ENCODE measurements around the gene DTL. TPM values are rescaled to one million over a fixed set of nuclear protein-coding genes. Genes with fewer than 3 reads are reported as not detected.

Gene DTL
- total RNA-seq, 1 donor from 2014 or later, result 5.1 TPM

DNA sequence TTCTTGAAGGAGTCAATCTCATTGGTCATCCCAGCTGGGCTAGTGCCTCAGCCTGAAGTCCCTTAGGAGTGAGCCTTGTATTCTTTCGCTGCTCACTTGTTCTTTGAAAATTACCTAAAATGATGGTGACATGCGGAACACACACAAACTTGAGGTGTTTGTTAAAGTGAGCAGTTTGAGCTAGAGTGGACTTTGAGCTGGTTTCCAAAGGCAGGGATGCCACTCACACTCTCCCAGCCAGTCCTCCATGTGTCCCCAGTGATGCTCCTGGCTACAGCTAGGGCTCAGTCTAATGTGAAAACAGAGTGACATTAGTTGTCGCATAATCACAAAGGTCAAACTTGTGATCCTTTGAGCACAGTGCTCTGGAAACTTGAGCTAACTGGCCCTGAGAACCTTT is 84.3 kb downstream of the DTL start:
- Histone ChIP-seq H3K4me3 (ENCODE audit: low read depth, low read length) (no peak overlapping the region), H3K27me3 (ENCODE audit: control insufficient read depth, insufficient read depth, low read length) (no peaks in the 10 kb centered on the region), H3K36me3 (ENCODE audit: control insufficient read depth, insufficient read depth, low read length) (no peaks in the 10 kb centered on the region)
- TF ChIP-seq, protein P1, sequence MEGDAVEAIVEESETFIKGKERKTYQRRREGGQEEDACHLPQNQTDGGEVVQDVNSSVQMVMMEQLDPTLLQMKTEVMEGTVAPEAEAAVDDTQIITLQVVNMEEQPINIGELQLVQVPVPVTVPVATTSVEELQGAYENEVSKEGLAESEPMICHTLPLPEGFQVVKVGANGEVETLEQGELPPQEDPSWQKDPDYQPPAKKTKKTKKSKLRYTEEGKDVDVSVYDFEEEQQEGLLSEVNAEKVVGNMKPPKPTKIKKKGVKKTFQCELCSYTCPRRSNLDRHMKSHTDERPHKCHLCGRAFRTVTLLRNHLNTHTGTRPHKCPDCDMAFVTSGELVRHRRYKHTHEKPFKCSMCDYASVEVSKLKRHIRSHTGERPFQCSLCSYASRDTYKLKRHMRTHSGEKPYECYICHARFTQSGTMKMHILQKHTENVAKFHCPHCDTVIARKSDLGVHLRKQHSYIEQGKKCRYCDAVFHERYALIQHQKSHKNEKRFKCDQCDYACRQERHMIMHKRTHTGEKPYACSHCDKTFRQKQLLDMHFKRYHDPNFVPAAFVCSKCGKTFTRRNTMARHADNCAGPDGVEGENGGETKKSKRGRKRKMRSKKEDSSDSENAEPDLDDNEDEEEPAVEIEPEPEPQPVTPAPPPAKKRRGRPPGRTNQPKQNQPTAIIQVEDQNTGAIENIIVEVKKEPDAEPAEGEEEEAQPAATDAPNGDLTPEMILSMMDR (IDR thresholded peaks at IDR 0.05; ENCODE audit: insufficient read depth, low read length, poor library complexity, severe bottlenecking), result no peak
- no peak for DNase-seq (ENCODE audit: low read depth)

DNA sequence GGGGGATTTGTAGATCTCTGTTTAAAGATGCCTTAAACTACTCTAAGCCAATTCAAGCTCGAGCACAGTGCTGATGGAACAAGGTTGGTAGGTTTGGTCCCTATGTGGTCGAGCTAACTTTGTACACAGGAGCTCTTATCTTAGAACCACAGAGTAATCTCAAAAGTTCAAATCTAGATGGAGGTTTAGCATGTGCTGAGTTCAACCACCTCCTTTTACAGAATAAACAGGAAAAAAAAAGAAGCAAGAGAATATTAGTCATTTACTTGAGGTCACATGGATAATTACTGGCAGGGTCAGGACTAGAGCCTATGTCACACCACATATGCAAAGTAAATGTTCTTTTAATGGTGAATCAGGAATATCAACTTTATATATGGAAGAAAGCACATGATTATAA is 86.2 kb downstream of the DTL start:
- no peak for DNase-seq (ENCODE audit: low read depth)
- Histone ChIP-seq H3K27me3 (ENCODE audit: control insufficient read depth, insufficient read depth, low read length) (no peaks in the 10 kb centered on the region), H3K4me3 (ENCODE audit: low read depth, low read length) (no peak overlapping the region), H3K36me3 (ENCODE audit: control insufficient read depth, insufficient read depth, low read length) (no peaks in the 10 kb centered on the region)
- TF ChIP-seq, protein P1 (IDR thresholded peaks at IDR 0.05; ENCODE audit: insufficient read depth, low read length, poor library complexity, severe bottlenecking), result no peak

DNA sequence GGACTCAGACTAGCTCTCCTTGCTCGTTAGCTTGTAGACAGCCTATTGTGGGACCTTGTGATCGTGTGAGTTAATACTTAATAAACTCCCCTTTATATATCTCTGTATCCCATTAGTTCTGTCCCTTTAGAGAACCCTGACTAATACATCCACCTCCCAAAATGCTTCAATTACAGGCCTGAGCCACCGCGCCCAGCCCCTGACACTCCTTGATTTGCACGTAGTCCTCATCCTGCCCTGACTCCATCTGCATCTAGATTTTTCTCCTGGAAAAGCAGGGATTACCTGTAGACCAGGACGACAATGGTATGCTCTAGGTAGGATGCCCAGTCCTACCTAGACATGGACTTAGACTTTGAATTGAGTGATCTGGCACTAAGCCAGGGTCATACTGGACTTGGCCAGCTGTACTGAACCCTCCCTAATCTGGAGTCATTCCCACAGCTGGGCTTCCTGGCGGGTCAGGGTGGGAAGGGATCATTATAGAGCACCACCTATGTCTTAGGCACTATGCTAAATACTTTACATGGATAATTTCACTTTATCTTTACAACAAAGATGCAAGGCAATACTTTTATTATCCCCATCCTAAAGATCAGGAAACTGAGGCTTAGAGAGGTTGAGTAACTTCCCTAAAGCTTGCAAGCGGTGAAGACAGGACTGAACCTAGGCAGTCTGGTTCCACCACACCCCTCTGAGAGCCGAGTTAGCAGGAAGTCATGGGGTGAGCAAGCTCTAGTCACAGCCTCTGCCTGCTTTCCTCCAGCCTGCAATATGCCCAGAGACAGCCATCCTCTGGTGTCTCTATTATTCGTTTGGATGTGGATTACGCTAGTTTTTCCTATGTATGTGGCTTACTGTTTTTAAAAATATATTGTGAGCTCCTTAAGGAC is 89.4 kb downstream of the DTL start:
- Histone ChIP-seq H3K27me3 (ENCODE audit: control insufficient read depth, insufficient read depth, low read length) (no peaks in the 10 kb centered on the region), H3K36me3 (ENCODE audit: control insufficient read depth, insufficient read depth, low read length) (no peaks in the 10 kb centered on the region), H3K4me3 (ENCODE audit: low read depth, low read length) (no peak overlapping the region)
- TF ChIP-seq, protein P1 (IDR thresholded peaks at IDR 0.05; ENCODE audit: insufficient read depth, low read length, poor library complexity, severe bottlenecking), result no peak
- no peak for DNase-seq (ENCODE audit: low read depth)

DNA sequence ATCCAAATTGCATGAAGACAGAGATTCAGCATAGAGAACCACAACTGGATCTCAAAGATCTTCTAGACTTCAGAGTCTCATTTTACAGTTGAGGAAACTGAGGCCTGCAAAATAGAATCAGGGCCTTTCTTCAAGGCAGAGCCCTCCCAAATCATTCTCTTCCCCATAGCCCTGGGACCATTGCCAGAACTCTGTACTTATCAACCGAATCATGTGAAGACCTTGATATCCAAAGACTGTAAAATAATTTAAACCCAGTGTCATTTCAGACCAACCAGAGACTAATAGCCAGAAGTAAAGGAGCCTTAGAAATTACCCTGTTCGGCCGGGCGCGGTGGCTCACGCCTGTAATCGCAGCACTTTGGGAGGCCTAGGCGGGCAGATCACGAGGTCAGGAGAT is 90.1 kb downstream of the DTL start:
- H3K4me3 ChIP-seq (ENCODE audit: low read depth, low read length), result no peak overlapping the region
- DNase-seq (ENCODE audit: low read depth), result no peak
- H3K36me3 ChIP-seq (ENCODE audit: control insufficient read depth, insufficient read depth, low read length), result no peaks in the 10 kb centered on the region
- TF ChIP-seq, protein P1 (IDR thresholded peaks at IDR 0.05; ENCODE audit: insufficient read depth, low read length, poor library complexity, severe bottlenecking), result no peak
- no peaks in the 10 kb centered on the region for H3K27me3 ChIP-seq (ENCODE audit: control insufficient read depth, insufficient read depth, low read length)

DNA sequence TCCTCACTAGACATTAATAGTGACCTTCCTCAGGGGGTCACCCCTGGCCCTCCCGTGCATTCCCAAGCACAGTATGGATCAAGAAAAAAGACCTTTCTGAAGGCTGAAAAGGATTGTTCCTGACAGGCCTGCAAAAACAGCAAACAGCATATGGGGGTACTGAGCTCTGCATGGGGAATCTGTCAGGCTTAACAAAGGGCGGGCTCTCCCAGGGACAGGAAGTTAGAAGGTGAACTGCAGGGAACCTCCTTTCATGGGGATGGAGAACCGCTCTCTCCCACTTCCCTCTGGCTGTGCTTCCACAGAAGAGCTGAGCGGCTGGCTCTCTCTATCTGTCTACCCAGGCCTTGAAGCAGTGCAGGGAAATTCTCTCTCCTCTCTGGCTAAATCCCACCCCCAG is 91.7 kb downstream of the DTL start:
- TF ChIP-seq, protein P1 (IDR thresholded peaks at IDR 0.05; ENCODE audit: insufficient read depth, low read length, poor library complexity, severe bottlenecking), result no peak

DNA sequence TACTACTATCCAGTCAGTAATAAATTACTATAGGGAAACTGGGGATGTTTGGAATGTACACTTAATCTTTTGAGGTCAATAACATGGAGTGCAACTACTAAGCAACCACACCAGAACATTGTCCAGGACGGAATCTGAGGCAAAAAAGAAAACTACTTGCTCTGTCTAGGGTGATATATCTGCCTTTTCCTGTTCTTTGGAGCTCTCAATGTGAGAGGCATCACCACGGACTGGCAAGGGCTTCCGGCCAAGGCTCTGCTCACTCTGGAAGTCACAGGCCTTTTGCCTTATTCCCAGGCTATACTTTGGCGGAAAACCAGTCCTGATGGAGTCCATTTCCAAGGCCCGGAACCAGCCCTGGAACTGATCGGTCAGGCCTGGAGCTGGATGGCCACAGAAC is 94.2 kb downstream of the DTL start:
- no peaks in the 10 kb centered on the region for H3K36me3 ChIP-seq (ENCODE audit: control insufficient read depth, insufficient read depth, low read length)
- no peak overlapping the region for H3K4me3 ChIP-seq (ENCODE audit: low read depth, low read length)
- no peaks in the 10 kb centered on the region for H3K27me3 ChIP-seq (ENCODE audit: control insufficient read depth, insufficient read depth, low read length)
- TF ChIP-seq, protein P1 (IDR thresholded peaks at IDR 0.05; ENCODE audit: insufficient read depth, low read length, poor library complexity, severe bottlenecking), result no peak
- no peak for DNase-seq (ENCODE audit: low read depth)

More for the DNA sequence above, 91.7 kb downstream of the DTL start:
- Histone ChIP-seq H3K4me3 (ENCODE audit: low read depth, low read length) (no peak overlapping the region), H3K27me3 (ENCODE audit: control insufficient read depth, insufficient read depth, low read length) (no peaks in the 10 kb centered on the region), H3K36me3 (ENCODE audit: control insufficient read depth, insufficient read depth, low read length) (no peaks in the 10 kb centered on the region)
- DNase-seq (ENCODE audit: low read depth), result no peak

Data from kidney epithelial cell (primary cell).